Choroid plexus epithelial cell (primary cell): Measurements from ENCODE around the gene ACSM3.

ENCODE experiments used
- DNase-seq: peaks from one replicate; pipeline ENCODE4 v3.0.0-alpha.2; 2010; ENCODE audit warnings: low read depth
- H3K4me3 ChIP-seq: 2 replicates; pipeline ENCODE4 v1.5.1; 2011; ENCODE audit warnings: low read depth, mild to moderate bottlenecking, control low read depth, low read length, moderate library complexity
- CTCF ChIP-seq: conservative IDR thresholded peaks from 2 replicates; pipeline ENCODE4 v1.5.1; 2011; ENCODE audit warnings: low read depth, mild to moderate bottlenecking, control low read depth, inconsistent platforms, low read length, moderate library complexity

ACSM3 gene

GRCh38 chr16:20735490-20735889 lies 28.3 kb upstream of the ACSM3 start:
- DNase-seq, result no peak
- no peak for TF ChIP-seq CTCF
- no peak overlapping the region for H3K4me3 ChIP-seq

- TF ChIP-seq CTCF, result peak; percentile 52
- DNase-seq, result peak; percentile 25
Observed at GRCh38 chr16:20740007-20740883, 23.6 kb upstream of the ACSM3 start.

GRCh38 chr16:20740901-20741521 lies 22.8 kb upstream of the ACSM3 start:
- peak; percentile 83 for DNase-seq
- H3K4me3 ChIP-seq, result peak overlapping the region; percentile 100
- no peak for TF ChIP-seq CTCF

More at GRCh38 chr16:20740007-20740883, 23.6 kb upstream of the ACSM3 start:
- H3K4me3 ChIP-seq, result peak overlapping the region; percentile 100

GRCh38 chr16:20741554-20742285 lies 22.1 kb upstream of the ACSM3 start, which contains the start of gene THUMPD1:
Gene THUMPD1, minus strand, starts transcription at chr16:20741818. Its CDS starts 79 bp downstream, at chr16:20741739.
- H3K4me3 ChIP-seq, result peak within 1 kb of the TSS; percentile 100
- DNase-seq, result peak; percentile 97
- peak; percentile 35 for TF ChIP-seq CTCF

GRCh38 chr16:20743591-20743990 lies 20.2 kb upstream of the ACSM3 start:
- no peak for TF ChIP-seq CTCF
- no peak overlapping the region for H3K4me3 ChIP-seq
- no peak for DNase-seq

GRCh38 chr16:20744922-20745440 lies 18.8 kb upstream of the ACSM3 start:
- TF ChIP-seq CTCF, result no peak
- H3K4me3 ChIP-seq, result no peak overlapping the region
- DNase-seq, result no peak
